Astrocyte (in vitro differentiated cells and primary cell): ENCODE results near the gene C2CD4C.

Source experiments
- CTCF ChIP-seq: IDR thresholded peaks from 2 replicates; pipeline ENCODE4 v1.5.1; 2011; ENCODE audit warnings: low read depth, mild to moderate bottlenecking, inconsistent platforms, low read length, moderate library complexity; ENCODE audit not compliant: insufficient read depth
- EZH2 ChIP-seq: IDR thresholded peaks from 2 replicates; pipeline ENCODE4 v1.6.1; 2012; ENCODE audit warnings: mild to moderate bottlenecking, low read length, inconsistent platforms; ENCODE audit not compliant: insufficient read depth

DNA sequence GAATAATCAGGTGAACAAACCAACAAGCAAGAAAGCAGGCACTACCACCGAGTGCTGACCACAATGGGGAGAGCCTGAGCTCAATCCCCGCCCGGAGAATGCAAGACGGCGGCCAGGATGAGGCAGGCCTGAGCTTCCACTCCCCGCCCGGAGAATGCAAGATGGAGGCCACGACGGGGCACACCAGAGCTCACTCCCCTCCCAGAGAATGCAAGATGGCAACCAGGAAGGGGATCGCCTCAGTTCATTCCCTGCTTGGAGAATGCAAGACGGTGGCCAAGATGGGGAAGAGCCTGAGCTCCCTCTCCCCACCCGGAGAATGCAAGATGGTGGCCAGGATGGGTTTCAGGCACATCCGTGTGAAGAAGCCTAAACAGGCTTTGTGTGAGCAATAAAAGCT lies 39.7 kb downstream of the C2CD4C start:
- TF ChIP-seq CTCF (no peak), EZH2 (no peak)
